DND-41 (cell line): ENCODE measurements around the gene POLK.
"Not testable (repeated sequence)": the region's sequence is repeated elsewhere in the genome, so short reads cannot be mapped to it uniquely, and the experiment has no call there.

Experiments
- ATAC-seq: fragments of 200-7000 bp; cut with Tn5 transposase; 3 replicates; pipeline ENCODE4 v1.9.1; 2021; ENCODE audit warnings: low read depth; ENCODE audit not compliant: insufficient read depth
- DNase-seq: peaks from one replicate; pipeline ENCODE4 v3.0.0-alpha.2; 2020
- H2AFZ ChIP-seq: 2 replicates; pipeline ENCODE4 v1.6.0; 2012; ENCODE audit warnings: low read depth, low read length
- H3K27ac ChIP-seq: 2 replicates; pipeline ENCODE4 v1.5.1; 2012; ENCODE audit warnings: low read length, inconsistent platforms
- H3K27me3 ChIP-seq: fragments of 200-600 bp; sonication (generic); 2 replicates; pipeline ENCODE4 v1.6.0; 2012; ENCODE audit warnings: low read length, mild to moderate bottlenecking, inconsistent platforms; ENCODE audit not compliant: insufficient read depth, poor library complexity
- H3K36me3 ChIP-seq: 2 replicates; pipeline ENCODE4 v1.5.1; 2012; ENCODE audit warnings: low read length, inconsistent platforms; ENCODE audit not compliant: insufficient read depth
- H3K4me1 ChIP-seq: 2 replicates; pipeline ENCODE4 v1.5.1; 2012; ENCODE audit warnings: mild to moderate bottlenecking, low read length; ENCODE audit not compliant: insufficient read depth
- H3K4me2 ChIP-seq: 2 replicates; pipeline ENCODE4 v1.6.0; 2012; ENCODE audit warnings: mild to moderate bottlenecking, moderate library complexity, low read length, inconsistent platforms; ENCODE audit not compliant: insufficient read depth
- H3K4me3 ChIP-seq, 2 experiments: fragments of 200-600 bp in 1 of 2; shearing (Covaris generic) in 1 of 2; 2 replicates each; pipeline ENCODE4 v1.5.1; 2012 to 2016; ENCODE audit warnings: inconsistent platforms in 2 of 2, low read length in 2 of 2, mild to moderate bottlenecking in 2 of 2, low read depth in 1 of 2, moderate library complexity in 1 of 2
- H3K79me2 ChIP-seq: 2 replicates; pipeline ENCODE4 v1.6.0; 2012; ENCODE audit warnings: low read length, inconsistent platforms; ENCODE audit not compliant: insufficient read depth
- H3K9ac ChIP-seq: 2 replicates; pipeline ENCODE4 v1.6.0; 2012; ENCODE audit warnings: low read depth, mild to moderate bottlenecking, inconsistent platforms, low read length, moderate library complexity
- H3K9me3 ChIP-seq: 2 replicates; pipeline ENCODE4 v1.5.1; 2012; ENCODE audit warnings: low read length, moderate library complexity, mild to moderate bottlenecking, inconsistent platforms; ENCODE audit not compliant: insufficient read depth, severe bottlenecking
- H4K20me1 ChIP-seq: 2 replicates; pipeline ENCODE4 v1.6.0; 2012; ENCODE audit warnings: low read length; ENCODE audit not compliant: insufficient read depth
- CTCF ChIP-seq: IDR thresholded peaks from 2 replicates; pipeline ENCODE4 v1.5.1; 2012; ENCODE audit warnings: borderline replicate concordance, low read length, moderate library complexity, mild to moderate bottlenecking; ENCODE audit not compliant: poor library complexity, severe bottlenecking; ENCODE audit errors: extremely low read depth
- EZH2 ChIP-seq: IDR thresholded peaks from 3 replicates; pipeline ENCODE4 v1.6.1; 2012; ENCODE audit warnings: borderline replicate concordance, low read depth, mild to moderate bottlenecking, moderate library complexity, low read length, inconsistent platforms; ENCODE audit not compliant: severe bottlenecking

POLK gene

GRCh38 chr5:75571547-75571946, 59.9 kb downstream of the POLK start:
- no peak overlapping the region for H2AFZ ChIP-seq
- H4K20me1 ChIP-seq = peaks cover 5% of the 10 kb centered on the region; the same call in 1 of the 2 replicates
- H3K27ac ChIP-seq = no peak overlapping the region
- no peaks in the 10 kb centered on the region for H3K9me3 ChIP-seq
- H3K4me2 ChIP-seq = no peak overlapping the region
- TF ChIP-seq EZH2 (no peak), CTCF (no peak)
- H3K4me3 ChIP-seq = no peak overlapping the region
- no peaks in the 10 kb centered on the region for H3K4me1 ChIP-seq
- ATAC-seq (no peak), DNase-seq (no peak)
- H3K9ac ChIP-seq = no peak overlapping the region
- peaks cover 35% of the 10 kb centered on the region; the same call in 1 of the 2 replicates for H3K36me3 ChIP-seq
- peaks cover 6% of the 10 kb centered on the region; the same call in 1 of the 2 replicates for H3K79me2 ChIP-seq
- H3K27me3 ChIP-seq = no peaks in the 10 kb centered on the region

GRCh38 chr5:75574791-75575190, 63.1 kb downstream of the POLK start:
- H3K4me3 ChIP-seq = no peak overlapping the region
- no peak for ATAC-seq

GRCh38 chr5:75578280-75578679, 66.6 kb downstream of the POLK start:
- not testable (repeated sequence) for H3K79me2 ChIP-seq, H3K4me2 ChIP-seq, H2AFZ ChIP-seq, H3K4me3 ChIP-seq, H3K9ac ChIP-seq, ATAC-seq, H4K20me1 ChIP-seq, DNase-seq, H3K27me3 ChIP-seq, H3K4me1 ChIP-seq, H3K9me3 ChIP-seq, H3K27ac ChIP-seq
- H3K36me3 ChIP-seq = peaks cover 40% of the 10 kb centered on the region

More at GRCh38 chr5:75574791-75575190, 63.1 kb downstream of the POLK start:
- TF ChIP-seq EZH2 (no peak), CTCF (no peak)
- H3K4me1 ChIP-seq = no peaks in the 10 kb centered on the region
- DNase-seq = no peak
- no peak overlapping the region for H3K27ac ChIP-seq
- peaks cover 42% of the 10 kb centered on the region for H3K36me3 ChIP-seq
- no peak overlapping the region for H3K9ac ChIP-seq
- H4K20me1 ChIP-seq = no peaks in the 10 kb centered on the region
- no peak overlapping the region for H2AFZ ChIP-seq
- no peaks in the 10 kb centered on the region for H3K9me3 ChIP-seq
- H3K27me3 ChIP-seq = no peaks in the 10 kb centered on the region
- H3K4me2 ChIP-seq = no peak overlapping the region
- H3K79me2 ChIP-seq = no peaks in the 10 kb centered on the region

- no peak overlapping the region for H3K27ac ChIP-seq
- no peak overlapping the region for H3K4me2 ChIP-seq
- H3K4me1 ChIP-seq = no peaks in the 10 kb centered on the region
- H3K27me3 ChIP-seq = no peaks in the 10 kb centered on the region
- no peaks in the 10 kb centered on the region for H3K79me2 ChIP-seq
- H4K20me1 ChIP-seq = no peaks in the 10 kb centered on the region
- no peak for ATAC-seq
- H2AFZ ChIP-seq = no peak overlapping the region
- DNase-seq = no peak
- no peak overlapping the region for H3K4me3 ChIP-seq
- TF ChIP-seq EZH2 = no peak
- no peak for TF ChIP-seq CTCF
- H3K36me3 ChIP-seq = peaks cover 49% of the 10 kb centered on the region; the same call in 1 of the 2 replicates
- H3K9me3 ChIP-seq = no peaks in the 10 kb centered on the region
- no peak overlapping the region for H3K9ac ChIP-seq
Measured at GRCh38 chr5:75584641-75585040, 73.0 kb downstream of the POLK start.
